Measurements from ENCODE around the gene P2RX7. TPM values are rescaled to one million over a fixed set of nuclear protein-coding genes. Genes with fewer than 3 reads are reported as not detected.

The P2RX7 gene
- total and polyA plus RNA-seq, 9 of the 15 experiments (the other 6 are each of a cell fraction or from before 2014, with no cell fraction given) = 0.04 to 0.65 (median 0.30) TPM

- intact Hi-C loops (cut with micrococcal nuclease) (loop anchor here (1.0 kb wide), 1 partner anchor 170 kb away; no protein-coding TSS in a partner anchor), in situ Hi-C loops (cut with MboI) (no loop called here)
- POLR2A ChIA-PET = interaction anchor here (0.6 to 1.5 kb wide), 3 partner anchors 9 to 25 kb away, joined by 4 to 5 read pairs (median 4); no protein-coding TSS in a partner anchor
- Histone ChIP-seq H3K27me3 (ENCODE audit: control insufficient read depth in 2 of 2, insufficient read depth in 2 of 2, low read length in 2 of 2) (no peaks in the 10 kb centered on the region), H3K9me1 (ENCODE audit: control insufficient read depth, insufficient read depth, low read length) (no peaks in the 10 kb centered on the region), H3K27ac (ENCODE audit: extremely low read depth, low read depth, low read length) (no peak overlapping the region), H3K9ac (ENCODE audit: insufficient read depth in 1 of 2, low read depth in 2 of 2, low read length in 2 of 2) (peak overlapping the region in 1 of 2 experiments; percentile 43; a peak in 1 of 4 replicates), H3K9me3 (replicated peaks; ENCODE audit: control insufficient read depth, insufficient read depth, low read depth, low read length) (no peaks in the 10 kb centered on the region), H3K79me2 (ENCODE audit: control insufficient read depth, insufficient read depth, low read length) (no peaks in the 10 kb centered on the region), H4K20me1 (replicated peaks; ENCODE audit: control insufficient read depth, insufficient read depth, low read length) (no peaks in the 10 kb centered on the region), H2AFZ (ENCODE audit: low read depth, low read length) (no peak overlapping the region), H3K36me3 (ENCODE audit: control insufficient read depth, insufficient read depth, low read length) (peaks cover 7% of the 10 kb centered on the region; the same call in 1 of the 3 replicates), H3K4me2 (ENCODE audit: insufficient read depth, low read length) (no peak overlapping the region), H3K4me1 (replicated peaks in 1 of 2; ENCODE audit: control insufficient read depth in 2 of 2, insufficient read depth in 2 of 2, low read length in 2 of 2) (peaks cover 0 to 12% of the 10 kb centered on the region in 2 experiments; a peak in 2 of 5 replicates), H3K4me3 (no peak overlapping the region)
- ATAC-seq = peak; percentile 5; the same call in 2 of the 3 replicates
- no TSS peak for BruUV-seq (replicated peaks)
- no peak for DNase-seq (ENCODE audit: extremely low read depth in 1 of 4, low spot score in 3 of 4)
- CTCF ChIA-PET (ENCODE audit: low intra/inter-chr PET ratio) = interaction anchor here (0.7 to 2.5 kb wide), 3 partner anchors 134 to 225 kb away, joined by 3 to 19 read pairs (median 6); no protein-coding TSS in a partner anchor
- FAIRE-seq = no peak
- WGBS (ENCODE audit: insufficient coverage, low coverage, missing lambda C conversion rate) = 71% methylated on average over 12 of the region's 12 CpGs
- TF ChIP-seq NR2C1 (IDR thresholded peaks at IDR 0.05) = no peak
- no peak for TF ChIP-seq NR2C1 (tag; IDR thresholded peaks at IDR 0.05)
- TF ChIP-seq ZNF584 (CRISPR knock-in tag; IDR thresholded peaks at IDR 0.05; ENCODE audit: low read depth) = no peak
- no peak for TF ChIP-seq SMARCA5 (IDR thresholded peaks at IDR 0.05)
- TF ChIP-seq ZNF280A (IDR thresholded peaks at IDR 0.05; ENCODE audit: low read depth, partially characterized antibody) = no peak
- TF ChIP-seq, protein P1, sequence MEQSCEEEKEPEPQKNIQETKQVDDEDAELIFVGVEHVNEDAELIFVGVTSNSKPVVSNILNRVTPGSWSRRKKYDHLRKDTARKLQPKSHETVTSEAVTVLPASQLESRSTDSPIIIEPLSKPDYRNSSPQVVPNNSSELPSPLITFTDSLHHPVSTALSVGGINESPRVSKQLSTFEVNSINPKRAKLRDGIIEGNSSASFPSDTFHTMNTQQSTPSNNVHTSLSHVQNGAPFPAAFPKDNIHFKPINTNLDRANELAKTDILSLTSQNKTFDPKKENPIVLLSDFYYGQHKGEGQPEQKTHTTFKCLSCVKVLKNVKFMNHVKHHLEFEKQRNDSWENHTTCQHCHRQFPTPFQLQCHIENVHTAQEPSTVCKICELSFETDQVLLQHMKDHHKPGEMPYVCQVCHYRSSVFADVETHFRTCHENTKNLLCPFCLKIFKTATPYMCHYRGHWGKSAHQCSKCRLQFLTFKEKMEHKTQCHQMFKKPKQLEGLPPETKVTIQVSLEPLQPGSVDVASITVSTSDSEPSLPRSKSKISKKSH (CRISPR knock-in tag; IDR thresholded peaks at IDR 0.05) = no peak
- TF ChIP-seq MTA2 (IDR thresholded peaks at IDR 0.05; ENCODE audit: low read depth) = no peak
- no peak for TF ChIP-seq KLF1 (tag; IDR thresholded peaks at IDR 0.05)
- TF ChIP-seq SAP30 (IDR thresholded peaks at IDR 0.05; ENCODE audit: borderline replicate concordance, insufficient read depth, low read depth, low read length, poor library complexity, severe bottlenecking) = no peak
- TF ChIP-seq ZNF445 (CRISPR knock-in tag; IDR thresholded peaks at IDR 0.05; ENCODE audit: low read depth) = no peak
- TF ChIP-seq, protein P2, sequence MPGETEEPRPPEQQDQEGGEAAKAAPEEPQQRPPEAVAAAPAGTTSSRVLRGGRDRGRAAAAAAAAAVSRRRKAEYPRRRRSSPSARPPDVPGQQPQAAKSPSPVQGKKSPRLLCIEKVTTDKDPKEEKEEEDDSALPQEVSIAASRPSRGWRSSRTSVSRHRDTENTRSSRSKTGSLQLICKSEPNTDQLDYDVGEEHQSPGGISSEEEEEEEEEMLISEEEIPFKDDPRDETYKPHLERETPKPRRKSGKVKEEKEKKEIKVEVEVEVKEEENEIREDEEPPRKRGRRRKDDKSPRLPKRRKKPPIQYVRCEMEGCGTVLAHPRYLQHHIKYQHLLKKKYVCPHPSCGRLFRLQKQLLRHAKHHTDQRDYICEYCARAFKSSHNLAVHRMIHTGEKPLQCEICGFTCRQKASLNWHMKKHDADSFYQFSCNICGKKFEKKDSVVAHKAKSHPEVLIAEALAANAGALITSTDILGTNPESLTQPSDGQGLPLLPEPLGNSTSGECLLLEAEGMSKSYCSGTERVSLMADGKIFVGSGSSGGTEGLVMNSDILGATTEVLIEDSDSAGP (CRISPR knock-in tag; IDR thresholded peaks at IDR 0.05) = no peak
- no peak for TF ChIP-seq NFYB (IDR thresholded peaks at IDR 0.05; ENCODE audit: extremely low read depth, insufficient read length)
- TF ChIP-seq ETV1 (tag; conservative IDR thresholded peaks at IDR 0.05; ENCODE audit: low read depth) = 0 out of 2 replicates have a peak, but pooled peaks have one; percentile 10
- TF ChIP-seq CHD2 (IDR thresholded peaks at IDR 0.05; ENCODE audit: low read depth, low read length) = no peak
- no peak for TF ChIP-seq BACH1 (tag; IDR thresholded peaks at IDR 0.05)
- no peak for TF ChIP-seq FOXJ2 (tag; IDR thresholded peaks at IDR 0.05)
- TF ChIP-seq TAF15 (IDR thresholded peaks at IDR 0.05; ENCODE audit: low read depth, low read length) = no peak
- no peak for TF ChIP-seq FOXM1 (IDR thresholded peaks at IDR 0.05; ENCODE audit: low read depth)
- TF ChIP-seq FOXM1 (CRISPR knock-in tag; IDR thresholded peaks at IDR 0.05; ENCODE audit: low read depth) = no peak
These were observed 97.8 kb downstream of the P2RX7 start for GRCh38 chr12:121230538-121230907.
